ENCODE results near the gene CHN1.

CHN1 gene

GRCh38 chr2:174971868-174972781, 33.1 kb downstream of the CHN1 start:
- DNase-seq (ENCODE audit: low read depth) = peak; percentile 62

- DNase-seq (ENCODE audit: low read depth) = no peak
Observed at GRCh38 chr2:174970092-174970491, 35.1 kb downstream of the CHN1 start.

- DNase-seq (ENCODE audit: low read depth) = no peak
Observed at GRCh38 chr2:174969091-174969734, 36.0 kb downstream of the CHN1 start.

- no peak for DNase-seq (ENCODE audit: low read depth)
Observed at GRCh38 chr2:174967691-174968260, 37.4 kb downstream of the CHN1 start.

GRCh38 chr2:174967086-174967485, 38.1 kb downstream of the CHN1 start:
- DNase-seq (ENCODE audit: low read depth) = no peak

- DNase-seq (ENCODE audit: low read depth) = no peak
Observed at GRCh38 chr2:174965992-174966744, 39.0 kb downstream of the CHN1 start.

GRCh38 chr2:174965551-174965950, 39.6 kb downstream of the CHN1 start:
- DNase-seq (ENCODE audit: low read depth) = no peak

GRCh38 chr2:174964404-174964803, 40.8 kb downstream of the CHN1 start:
- no peak for DNase-seq (ENCODE audit: low read depth)

GRCh38 chr2:174963437-174964400, 41.5 kb downstream of the CHN1 start:
- DNase-seq (ENCODE audit: low read depth) = no peak

- DNase-seq (ENCODE audit: low read depth) = no peak
Observed at GRCh38 chr2:174959787-174960186, 45.4 kb downstream of the CHN1 start.

GRCh38 chr2:174957050-174957449, 48.1 kb downstream of the CHN1 start:
- DNase-seq (ENCODE audit: low read depth) = no peak

GRCh38 chr2:174952607-174953006, 52.6 kb downstream of the CHN1 start:
- no peak for DNase-seq (ENCODE audit: low read depth)

- DNase-seq (ENCODE audit: low read depth) = no peak
Observed at GRCh38 chr2:174951745-174952144, 53.4 kb downstream of the CHN1 start.

- no peak for DNase-seq (ENCODE audit: low read depth)
Observed at GRCh38 chr2:174949988-174950687, 55.0 kb downstream of the CHN1 start.

- no peak for DNase-seq (ENCODE audit: low read depth)
Observed at GRCh38 chr2:174945601-174946260, 59.5 kb downstream of the CHN1 start.

- peak; percentile 16 for DNase-seq (ENCODE audit: low read depth)
Observed at GRCh38 chr2:174939046-174939445, 66.1 kb downstream of the CHN1 start.

GRCh38 chr2:174931724-174932123, 73.5 kb downstream of the CHN1 start:
- no peak for DNase-seq (ENCODE audit: low read depth)

- no peak for DNase-seq (ENCODE audit: low read depth)
Observed at GRCh38 chr2:174929786-174930185, 75.4 kb downstream of the CHN1 start.

- no peak for DNase-seq (ENCODE audit: low read depth)
Observed at GRCh38 chr2:174925046-174925784, 80.0 kb downstream of the CHN1 start.

Measured in GM04503 (cell line).